GM19463 (cell line): ENCODE data around the gene ANTXR1.
"Not testable (repeated sequence)": the region's sequence is repeated elsewhere in the genome, so short reads cannot be mapped to it uniquely, and the experiment has no call there.

Experiments
- ATAC-seq: cut with Tn5 transposase; IDR thresholded peaks from one replicate; pipeline ENCODE4 v1.9.1; 2021; ENCODE audit warnings: mild to moderate bottlenecking, moderate library complexity; ENCODE audit not compliant: unreplicated experiment

The ANTXR1 gene

GRCh38 chr2:69157441-69157840 is 144.5 kb downstream of the ANTXR1 start:
- ATAC-seq = no peak

- no peak for ATAC-seq
These were observed 147.0 kb downstream of the ANTXR1 start for GRCh38 chr2:69159986-69160385.

DNA sequence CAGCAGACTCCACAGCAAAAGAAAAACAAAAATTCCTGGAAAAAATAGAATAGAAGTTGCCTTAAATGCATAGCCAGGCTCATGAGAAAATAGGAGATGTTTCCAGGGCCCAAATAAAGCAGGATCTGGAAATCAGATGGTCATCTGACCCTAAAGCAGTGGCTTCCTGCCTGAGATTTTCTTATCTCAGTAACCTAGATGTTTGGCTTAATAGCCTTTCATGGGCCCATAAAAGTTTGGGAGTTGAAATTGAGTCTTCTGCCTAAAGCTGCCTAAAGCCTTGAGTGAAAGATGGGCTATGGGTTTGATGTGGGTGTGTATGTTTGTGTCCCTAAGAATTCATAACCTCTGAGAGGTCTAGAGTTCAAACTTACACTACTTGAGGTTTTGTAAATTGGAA is 149.1 kb downstream of the ANTXR1 start:
- no peak for ATAC-seq

- no peak for ATAC-seq
These were observed 150.1 kb downstream of the ANTXR1 start for GRCh38 chr2:69163109-69163508.

DNA sequence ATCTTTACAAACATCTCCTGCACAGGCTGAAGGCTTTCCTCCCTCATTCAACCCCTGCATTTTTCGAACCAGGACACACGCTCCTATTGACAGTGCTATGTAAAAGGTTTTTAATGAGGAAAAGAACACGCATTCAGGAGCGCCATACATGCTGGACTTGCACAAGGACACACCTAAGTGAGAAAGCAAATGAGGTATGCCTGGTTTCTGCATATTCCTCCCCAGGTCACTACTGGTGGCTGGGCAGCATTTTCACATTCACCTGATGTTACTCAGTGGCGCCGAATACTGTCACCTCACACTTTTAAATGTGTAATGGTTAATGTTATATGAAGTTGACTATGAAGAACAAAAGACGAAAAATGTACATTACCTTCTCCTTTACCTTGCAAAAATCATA is 150.6 kb downstream of the ANTXR1 start:
- ATAC-seq = no peak

DNA sequence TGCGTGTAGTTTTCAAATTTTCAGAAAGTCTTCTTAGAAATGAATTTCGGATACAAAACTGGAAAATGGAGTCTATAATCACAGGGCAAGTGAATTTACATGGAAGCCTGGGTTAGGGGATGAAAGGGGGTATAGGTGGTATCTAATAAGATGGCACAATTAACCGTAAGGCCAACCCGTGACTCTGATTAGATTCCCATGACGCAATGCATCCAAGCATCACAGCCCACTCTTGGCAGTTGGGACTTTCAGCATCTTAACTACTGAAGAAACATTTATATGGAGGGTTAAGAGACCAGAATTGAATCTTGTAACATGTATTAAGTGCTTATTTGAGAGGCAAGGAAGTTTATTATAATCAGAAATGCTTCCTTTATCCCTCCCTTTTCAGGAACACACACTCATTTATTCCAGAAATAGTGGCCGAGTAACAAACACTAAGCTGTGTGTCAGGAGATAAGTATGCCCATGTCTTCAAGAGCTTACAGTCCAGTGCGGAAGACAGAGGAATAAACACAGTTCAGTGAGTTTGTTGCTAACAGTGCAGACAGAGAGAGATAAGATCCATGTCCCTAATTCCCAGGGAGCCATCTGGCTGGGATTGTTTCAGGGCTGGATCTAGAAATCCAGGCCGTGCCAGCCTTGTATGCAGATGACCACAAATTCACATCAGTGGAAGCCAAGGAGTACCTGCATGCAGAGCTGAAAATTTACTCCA is 151.2 kb downstream of the ANTXR1 start:
- ATAC-seq = no peak

GRCh38 chr2:69165091-69165880 is 152.3 kb downstream of the ANTXR1 start:
- ATAC-seq = no peak

GRCh38 chr2:69166465-69166811 is 153.5 kb downstream of the ANTXR1 start:
- ATAC-seq = no peak

DNA sequence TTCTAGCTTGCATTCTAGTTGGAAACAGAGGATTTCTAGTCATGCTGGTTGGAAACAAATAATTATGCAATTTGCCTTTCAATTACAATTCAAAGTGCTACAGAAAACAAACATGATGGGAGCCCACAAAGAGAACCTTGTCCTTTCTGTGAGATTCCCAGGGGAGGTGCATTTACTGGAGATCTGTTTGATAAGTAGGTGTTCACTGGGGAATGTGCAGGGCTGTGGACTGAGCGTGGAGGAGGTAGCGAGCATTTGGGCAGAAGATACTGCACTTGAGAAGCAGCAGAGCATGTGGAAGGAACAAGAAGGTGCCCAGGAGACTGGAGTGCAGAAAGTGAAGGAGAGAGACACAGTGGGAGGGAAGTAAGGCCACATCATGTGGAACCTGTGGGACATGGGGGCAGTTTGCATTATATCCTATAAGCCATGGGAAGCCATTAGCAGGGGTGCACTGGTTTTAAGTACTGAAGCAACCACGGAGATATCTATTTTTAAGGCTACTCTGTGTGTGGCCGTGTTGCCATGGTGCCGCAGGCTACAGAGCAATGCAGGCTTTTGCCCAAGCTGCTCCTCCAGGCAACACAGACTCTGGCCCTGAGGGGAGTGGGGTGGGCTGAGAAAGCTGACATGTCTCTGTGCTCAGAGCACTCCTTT is 154.0 kb downstream of the ANTXR1 start:
- no peak for ATAC-seq

GRCh38 chr2:69167469-69167822 is 154.5 kb downstream of the ANTXR1 start:
- ATAC-seq = no peak

DNA sequence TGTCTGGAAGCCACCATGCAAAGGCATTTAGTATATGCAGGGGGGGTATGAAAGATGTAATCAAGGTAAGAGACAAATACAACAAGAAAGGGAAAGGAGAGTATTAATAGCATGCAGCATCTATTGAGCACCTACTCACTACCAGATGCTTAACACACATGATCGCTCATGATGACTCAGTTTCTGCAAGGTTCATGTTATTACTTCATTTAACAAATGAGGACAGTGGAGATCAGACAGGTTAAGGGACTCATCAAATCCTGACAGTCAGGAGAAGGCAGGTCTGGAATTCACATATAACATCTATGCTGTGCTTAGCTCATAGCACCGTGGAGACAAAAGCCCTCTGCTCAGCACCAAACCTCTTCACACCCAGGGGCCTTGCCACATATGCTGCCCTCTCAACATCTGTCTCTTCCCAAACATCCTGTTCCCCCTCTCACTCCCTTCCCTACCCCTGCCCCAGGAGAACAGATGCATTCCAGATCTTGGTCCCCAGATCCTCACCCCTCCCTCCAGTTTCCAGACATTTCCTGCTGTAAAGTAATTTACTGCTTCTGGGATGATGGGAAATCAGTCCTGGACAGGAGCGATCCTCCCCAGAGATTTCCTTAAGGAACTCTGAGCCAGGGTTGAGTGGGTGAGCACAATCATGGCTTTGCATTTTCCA is 155.3 kb downstream of the ANTXR1 start:
- ATAC-seq = no peak

- no peak for ATAC-seq
These were observed 156.1 kb downstream of the ANTXR1 start for GRCh38 chr2:69168950-69169654.

GRCh38 chr2:69169655-69170389 is 156.8 kb downstream of the ANTXR1 start:
- no peak for ATAC-seq

DNA sequence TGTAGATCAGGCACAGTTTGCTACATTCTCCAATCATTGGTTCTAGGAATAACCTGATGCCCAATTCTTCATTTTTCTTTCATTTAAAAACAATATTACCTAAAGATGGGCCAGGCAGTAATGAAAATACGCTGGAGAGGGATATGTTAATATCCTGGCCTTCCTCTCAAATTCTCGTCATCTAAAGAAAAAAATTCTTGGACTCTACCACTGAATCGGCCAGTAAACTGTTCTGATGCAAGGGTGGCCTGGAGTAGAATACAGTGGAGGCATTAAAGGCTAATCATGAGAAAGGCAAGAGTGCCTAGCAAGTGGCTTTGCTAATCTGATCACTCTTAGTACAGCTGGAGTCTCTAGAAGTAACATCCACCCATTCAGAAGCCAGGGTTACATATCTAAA is 157.7 kb downstream of the ANTXR1 start:
- no peak for ATAC-seq

DNA sequence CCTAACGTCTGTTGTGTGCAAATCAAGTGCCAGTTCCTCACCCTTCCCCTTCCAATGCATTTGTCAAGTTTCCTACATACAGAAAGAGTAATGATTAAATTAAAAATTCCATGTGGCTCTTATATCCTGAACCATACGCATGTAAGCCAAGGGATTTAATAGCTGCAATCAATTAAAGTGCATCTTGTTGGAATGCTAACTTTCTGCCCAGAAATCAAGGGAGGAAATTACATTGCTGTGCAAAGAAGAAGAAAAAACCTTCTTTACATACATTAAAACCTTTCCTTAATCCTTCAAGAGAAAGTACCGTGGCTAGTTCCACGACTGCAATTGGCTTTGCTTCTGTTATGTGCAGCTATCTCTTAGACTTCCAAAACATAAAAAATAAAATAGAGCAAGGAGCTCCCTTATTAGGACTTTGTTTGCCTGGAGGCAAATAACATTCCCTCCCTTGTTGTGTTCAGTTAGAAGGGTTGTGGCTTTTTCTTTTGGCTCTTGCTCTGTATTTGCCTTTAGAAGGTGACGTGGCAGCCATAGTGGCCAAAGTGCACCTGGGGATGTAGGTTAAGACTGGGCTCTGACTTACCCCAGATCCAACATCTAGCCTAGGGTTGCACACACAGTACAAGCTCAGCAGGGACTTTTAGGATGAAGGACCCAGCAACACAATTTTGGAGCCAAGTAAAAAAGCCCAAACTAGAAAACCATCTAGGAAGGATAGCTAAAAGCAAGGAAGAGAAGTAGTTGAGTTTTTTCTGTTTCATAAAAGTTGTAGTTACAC is 158.3 kb downstream of the ANTXR1 start:
- ATAC-seq = no peak

DNA sequence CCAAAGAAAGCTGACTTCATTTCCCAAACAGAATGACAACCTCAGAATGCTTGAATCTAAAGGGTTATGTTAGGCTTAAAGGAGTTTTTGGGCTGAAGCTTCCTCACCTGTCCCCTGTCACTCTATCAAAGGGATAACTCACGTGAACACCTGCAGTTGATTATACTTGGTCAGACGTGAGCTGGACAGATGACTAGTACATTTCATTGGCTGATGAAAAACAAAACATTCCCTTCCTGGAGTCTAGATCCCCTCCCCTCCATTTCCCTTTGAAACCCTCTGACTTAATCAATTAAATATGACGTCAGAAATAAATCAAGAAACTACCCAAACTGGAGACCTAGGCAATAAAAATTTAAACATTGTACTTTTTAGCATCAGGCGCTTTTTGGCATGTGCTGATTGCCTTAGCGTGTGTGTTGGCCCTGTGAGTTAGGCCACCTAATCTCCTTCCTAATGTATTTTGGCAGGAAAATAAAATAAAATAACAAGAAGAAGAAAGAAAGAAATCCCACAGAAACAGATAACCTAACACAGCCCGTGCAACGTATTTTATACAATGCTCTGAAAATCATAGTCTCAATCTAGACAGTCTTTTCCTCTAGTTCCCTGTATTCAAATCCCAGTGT is 159.0 kb downstream of the ANTXR1 start:
- no peak for ATAC-seq

DNA sequence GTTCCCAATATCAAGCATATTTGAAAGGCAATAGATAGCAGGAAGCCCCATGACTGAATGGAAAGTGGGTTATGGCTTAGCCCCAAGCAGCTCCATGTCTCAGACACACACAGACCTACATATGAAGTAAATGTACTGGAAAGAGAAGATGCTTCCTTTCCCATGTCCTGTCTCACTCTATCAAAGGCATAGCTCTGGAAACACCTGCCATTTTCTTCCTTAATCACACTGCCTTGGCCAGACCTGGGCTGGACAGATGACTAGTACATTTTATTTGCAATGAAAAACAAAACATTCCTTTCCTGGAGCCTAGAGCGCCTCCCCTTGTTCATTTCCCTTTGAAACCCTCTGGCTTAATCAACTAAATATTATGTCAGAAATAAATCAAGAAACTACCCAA is 160.7 kb downstream of the ANTXR1 start:
- no peak for ATAC-seq

- not testable (repeated sequence) for ATAC-seq
These were observed 161.2 kb downstream of the ANTXR1 start for GRCh38 chr2:69174211-69174610.
